ENCODE data around the gene NTHL1. TPM values are rescaled to one million over a fixed set of nuclear protein-coding genes. Genes with fewer than 3 reads are reported as not detected.
A peak's percentile ranks its signal among the peaks of the same experiment; 100 is the strongest.
"Not testable (repeated sequence)": the region's sequence is repeated elsewhere in the genome, so short reads cannot be mapped to it uniquely, and the experiment has no call there.

The NTHL1 gene
- total RNA-seq, 1 donor from 2014 or later = 44.0 TPM

GRCh38 chr16:2016407-2016922, 31.2 kb downstream of the NTHL1 start:
- TF ChIP-seq, protein P1, sequence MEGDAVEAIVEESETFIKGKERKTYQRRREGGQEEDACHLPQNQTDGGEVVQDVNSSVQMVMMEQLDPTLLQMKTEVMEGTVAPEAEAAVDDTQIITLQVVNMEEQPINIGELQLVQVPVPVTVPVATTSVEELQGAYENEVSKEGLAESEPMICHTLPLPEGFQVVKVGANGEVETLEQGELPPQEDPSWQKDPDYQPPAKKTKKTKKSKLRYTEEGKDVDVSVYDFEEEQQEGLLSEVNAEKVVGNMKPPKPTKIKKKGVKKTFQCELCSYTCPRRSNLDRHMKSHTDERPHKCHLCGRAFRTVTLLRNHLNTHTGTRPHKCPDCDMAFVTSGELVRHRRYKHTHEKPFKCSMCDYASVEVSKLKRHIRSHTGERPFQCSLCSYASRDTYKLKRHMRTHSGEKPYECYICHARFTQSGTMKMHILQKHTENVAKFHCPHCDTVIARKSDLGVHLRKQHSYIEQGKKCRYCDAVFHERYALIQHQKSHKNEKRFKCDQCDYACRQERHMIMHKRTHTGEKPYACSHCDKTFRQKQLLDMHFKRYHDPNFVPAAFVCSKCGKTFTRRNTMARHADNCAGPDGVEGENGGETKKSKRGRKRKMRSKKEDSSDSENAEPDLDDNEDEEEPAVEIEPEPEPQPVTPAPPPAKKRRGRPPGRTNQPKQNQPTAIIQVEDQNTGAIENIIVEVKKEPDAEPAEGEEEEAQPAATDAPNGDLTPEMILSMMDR (IDR thresholded peaks at IDR 0.05; ENCODE audit: insufficient read depth, low read length, severe bottlenecking) = peak; percentile 29
- H3K36me3 ChIP-seq (ENCODE audit: control insufficient read depth, insufficient read depth, low read length) = no peaks in the 10 kb centered on the region
- FAIRE-seq (no peak), DNase-seq (ENCODE audit: low read depth) (no peak)
- H3K4me3 ChIP-seq (ENCODE audit: low read depth, low read length) = no peak overlapping the region
- peaks cover 11% of the 10 kb centered on the region for H3K27me3 ChIP-seq (ENCODE audit: control insufficient read depth, insufficient read depth, low read length)

GRCh38 chr16:2015947-2016208, 31.8 kb downstream of the NTHL1 start:
- FAIRE-seq (no peak), DNase-seq (ENCODE audit: low read depth) (no peak)
- TF ChIP-seq, protein P1 (IDR thresholded peaks at IDR 0.05; ENCODE audit: insufficient read depth, low read length, severe bottlenecking) = no peak
- Histone ChIP-seq H3K4me3 (ENCODE audit: low read depth, low read length) (no peak overlapping the region), H3K27me3 (ENCODE audit: control insufficient read depth, insufficient read depth, low read length) (peaks cover 11% of the 10 kb centered on the region), H3K36me3 (ENCODE audit: control insufficient read depth, insufficient read depth, low read length) (no peaks in the 10 kb centered on the region)

GRCh38 chr16:2015117-2015946, 32.3 kb downstream of the NTHL1 start:
- TF ChIP-seq, protein P1 (IDR thresholded peaks at IDR 0.05; ENCODE audit: insufficient read depth, low read length, severe bottlenecking) = no peak
- peak; percentile 93 for DNase-seq (ENCODE audit: low read depth)
- FAIRE-seq = no peak
- no peaks in the 10 kb centered on the region for H3K36me3 ChIP-seq (ENCODE audit: control insufficient read depth, insufficient read depth, low read length)
- no peak overlapping the region for H3K4me3 ChIP-seq (ENCODE audit: low read depth, low read length)
- peaks cover 8% of the 10 kb centered on the region for H3K27me3 ChIP-seq (ENCODE audit: control insufficient read depth, insufficient read depth, low read length)

- Histone ChIP-seq H3K36me3 (ENCODE audit: control insufficient read depth, insufficient read depth, low read length) (no peaks in the 10 kb centered on the region), H3K4me3 (ENCODE audit: low read depth, low read length) (no peak overlapping the region), H3K27me3 (ENCODE audit: control insufficient read depth, insufficient read depth, low read length) (no peaks in the 10 kb centered on the region)
- FAIRE-seq (no peak), DNase-seq (ENCODE audit: low read depth) (no peak)
- TF ChIP-seq, protein P1 (IDR thresholded peaks at IDR 0.05; ENCODE audit: insufficient read depth, low read length, severe bottlenecking) = no peak
These were observed 34.1 kb downstream of the NTHL1 start for GRCh38 chr16:2013527-2013926.

GRCh38 chr16:2011726-2012125, 35.9 kb downstream of the NTHL1 start:
- H3K4me3 ChIP-seq (ENCODE audit: low read depth, low read length); H3K36me3 ChIP-seq (ENCODE audit: control insufficient read depth, insufficient read depth, low read length); FAIRE-seq; H3K27me3 ChIP-seq (ENCODE audit: control insufficient read depth, insufficient read depth, low read length); DNase-seq (ENCODE audit: low read depth): not testable (repeated sequence)

GRCh38 chr16:2009791-2010510, 37.7 kb downstream of the NTHL1 start, which contains the start of gene ZNF598:
ZNF598 (minus strand) TSS chr16:2009821.
- H3K27me3 ChIP-seq (ENCODE audit: control insufficient read depth, insufficient read depth, low read length) = no peaks in the 10 kb centered on the region
- peaks cover 17% of the 10 kb centered on the region for H3K36me3 ChIP-seq (ENCODE audit: control insufficient read depth, insufficient read depth, low read length)
- TF ChIP-seq, protein P1 (IDR thresholded peaks at IDR 0.05; ENCODE audit: insufficient read depth, low read length, severe bottlenecking) = peak; percentile 9
- DNase-seq (ENCODE audit: low read depth) = peak; percentile 52
- H3K4me3 ChIP-seq (ENCODE audit: low read depth, low read length) = peak within 1 kb of the TSS; percentile 59
- FAIRE-seq = no peak
